DOHH2 (cell line): ENCODE measurements around the gene CETP.

Experiments
- EZH2phosphoT487 ChIP-seq: fragments of 200-600 bp; sonication (generic); IDR thresholded peaks from 2 replicates; pipeline ENCODE4 v1.6.1; 2017; ENCODE audit warnings: borderline replicate concordance, mild to moderate bottlenecking, antibody characterized with exemption, low read length, moderate library complexity, mixed read lengths
- TF ChIP-seq, protein P1 (sequence below): fragments of 200-600 bp; sonication (generic); IDR thresholded peaks from one replicate; pipeline ENCODE4 v1.5.1; 2014; ENCODE audit warnings: antibody characterized with exemption, mild to moderate bottlenecking, low read depth, low read length; ENCODE audit not compliant: poor library complexity, severe bottlenecking

DNA sequence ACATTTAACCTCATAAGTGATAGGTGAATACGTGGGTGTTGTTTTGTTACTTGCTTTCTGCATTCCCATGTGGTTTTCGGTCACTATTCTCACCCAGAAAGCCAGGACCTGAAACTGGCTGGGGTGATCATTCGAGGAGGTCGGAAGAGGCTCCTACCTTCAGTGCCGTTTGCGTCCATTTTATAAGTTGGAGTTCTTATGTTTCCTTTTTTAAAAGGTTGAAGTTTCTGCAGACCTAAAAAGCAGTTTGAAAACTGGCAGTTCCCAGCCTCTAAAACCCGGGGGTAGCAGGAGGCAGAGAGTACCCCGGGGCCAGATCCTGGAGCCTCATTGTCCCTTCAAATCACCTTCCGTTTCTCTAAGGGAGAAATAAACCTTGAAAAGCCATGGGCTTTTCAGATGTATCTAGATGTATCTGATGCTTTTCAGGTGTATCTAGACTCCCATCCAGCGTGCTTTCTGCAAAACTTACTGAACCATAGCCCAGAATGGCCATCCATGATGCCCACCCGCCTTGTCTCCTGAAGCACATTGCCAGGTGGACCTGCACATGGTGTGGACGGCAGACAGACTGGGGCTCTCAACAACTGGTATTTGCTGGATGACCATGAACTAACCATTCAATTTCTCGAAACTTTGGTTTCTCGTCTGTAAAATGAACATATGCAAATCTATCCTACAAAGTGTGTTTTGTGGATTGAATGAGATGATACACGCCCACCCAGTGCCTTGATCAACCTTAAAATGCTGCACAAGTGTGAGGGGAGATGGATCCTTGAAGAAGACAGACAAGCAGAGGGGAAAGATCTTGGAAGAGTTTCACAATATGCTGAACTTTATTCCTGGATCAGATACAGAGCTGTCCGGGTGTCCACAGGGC, 28.9 kb downstream of the CETP start:
- TF ChIP-seq, protein P1, sequence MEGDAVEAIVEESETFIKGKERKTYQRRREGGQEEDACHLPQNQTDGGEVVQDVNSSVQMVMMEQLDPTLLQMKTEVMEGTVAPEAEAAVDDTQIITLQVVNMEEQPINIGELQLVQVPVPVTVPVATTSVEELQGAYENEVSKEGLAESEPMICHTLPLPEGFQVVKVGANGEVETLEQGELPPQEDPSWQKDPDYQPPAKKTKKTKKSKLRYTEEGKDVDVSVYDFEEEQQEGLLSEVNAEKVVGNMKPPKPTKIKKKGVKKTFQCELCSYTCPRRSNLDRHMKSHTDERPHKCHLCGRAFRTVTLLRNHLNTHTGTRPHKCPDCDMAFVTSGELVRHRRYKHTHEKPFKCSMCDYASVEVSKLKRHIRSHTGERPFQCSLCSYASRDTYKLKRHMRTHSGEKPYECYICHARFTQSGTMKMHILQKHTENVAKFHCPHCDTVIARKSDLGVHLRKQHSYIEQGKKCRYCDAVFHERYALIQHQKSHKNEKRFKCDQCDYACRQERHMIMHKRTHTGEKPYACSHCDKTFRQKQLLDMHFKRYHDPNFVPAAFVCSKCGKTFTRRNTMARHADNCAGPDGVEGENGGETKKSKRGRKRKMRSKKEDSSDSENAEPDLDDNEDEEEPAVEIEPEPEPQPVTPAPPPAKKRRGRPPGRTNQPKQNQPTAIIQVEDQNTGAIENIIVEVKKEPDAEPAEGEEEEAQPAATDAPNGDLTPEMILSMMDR, result no peak
- TF ChIP-seq EZH2phosphoT487, result no peak
